ACC112 (cell line): ENCODE data around the gene ERGIC1.

Experiments used
- H2AFZ ChIP-seq: fragments of 200-600 bp; sonication (generic); one replicate; pipeline ENCODE4 v1.6.0; 2017; ENCODE audit warnings: antibody characterized with exemption, low read length; ENCODE audit not compliant: unreplicated experiment
- H3K27ac ChIP-seq: fragments of 200-600 bp; sonication (generic); 2 replicates; pipeline ENCODE4 v1.5.1; 2014; ENCODE audit warnings: low read depth, mild to moderate bottlenecking, antibody characterized with exemption, low read length, moderate library complexity
- H3K27me3 ChIP-seq: fragments of 200-600 bp; sonication (generic); 2 replicates; pipeline ENCODE4 v1.6.1; 2014; ENCODE audit warnings: mild to moderate bottlenecking, antibody characterized with exemption, low read length, moderate library complexity, mixed read lengths; ENCODE audit not compliant: insufficient read depth
- H3K36me3 ChIP-seq: fragments of 200-600 bp; sonication (generic); 2 replicates; pipeline ENCODE4 v1.6.1; 2016; ENCODE audit warnings: mild to moderate bottlenecking, antibody characterized with exemption, low read length, moderate library complexity, mixed read lengths; ENCODE audit not compliant: insufficient read depth
- H3K4me1 ChIP-seq: fragments of 200-600 bp; sonication (generic); one replicate; pipeline ENCODE4 v1.6.1; 2016; ENCODE audit warnings: low read length, mixed read lengths; ENCODE audit not compliant: insufficient read depth, unreplicated experiment, control insufficient read depth
- H3K4me3 ChIP-seq: fragments of 200-600 bp; sonication (generic); 2 replicates; pipeline ENCODE4 v1.5.1; 2014; ENCODE audit warnings: mild to moderate bottlenecking, low read depth, low read length
- H3K79me2 ChIP-seq: fragments of 200-600 bp; sonication (generic); one replicate; pipeline ENCODE4 v1.6.0; 2016; ENCODE audit warnings: low read length; ENCODE audit not compliant: control insufficient read depth, unreplicated experiment, insufficient read depth

Gene ERGIC1

DNA sequence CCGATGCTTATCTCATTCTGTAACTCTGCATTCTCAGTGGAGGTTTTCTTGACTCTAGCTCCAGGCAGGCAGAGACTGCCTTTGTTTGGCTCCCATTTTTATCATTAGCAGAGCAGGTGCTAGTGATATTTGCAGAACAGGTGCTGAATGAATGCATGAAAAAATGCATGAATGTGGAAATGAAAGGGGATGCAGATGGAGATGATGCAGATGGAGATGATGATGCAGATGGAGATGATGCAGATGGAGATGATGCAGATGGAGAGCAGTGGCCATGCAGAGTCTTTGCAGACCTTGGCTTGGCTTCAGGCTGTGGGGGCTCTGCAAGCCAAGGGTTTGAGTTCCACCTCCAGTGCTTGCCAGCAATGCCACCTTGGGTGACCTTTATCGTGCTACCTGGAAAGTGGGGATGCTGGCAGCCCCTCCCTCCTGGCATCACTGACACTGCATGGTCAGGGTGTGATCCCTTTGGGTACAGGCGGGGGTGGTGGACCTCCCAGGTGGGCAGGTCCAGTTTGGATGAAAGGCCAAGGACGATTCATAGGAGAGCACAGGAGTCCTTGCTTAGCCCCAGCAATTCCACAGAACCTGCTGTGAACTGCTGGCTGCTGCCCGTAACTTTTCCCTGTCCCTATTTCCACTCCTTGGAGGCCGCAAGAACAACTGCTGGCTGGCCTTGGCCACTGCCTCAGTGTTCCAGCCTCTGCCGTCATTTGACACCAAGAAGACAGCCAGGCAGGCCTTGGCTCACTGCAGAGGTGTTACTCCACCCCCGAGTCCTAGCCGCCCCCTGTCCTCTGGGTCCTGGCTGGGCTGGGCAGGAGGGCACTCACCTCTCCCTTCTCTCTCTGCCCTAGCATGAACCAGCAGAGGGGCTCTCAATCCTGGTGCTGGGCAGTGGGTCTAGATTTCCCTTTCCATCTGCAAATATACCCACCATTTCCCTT lies 33.0 kb downstream of the ERGIC1 start:
- no peaks in the 10 kb centered on the region for H3K27me3 ChIP-seq
- H3K79me2 ChIP-seq, result peaks cover 62% of the 10 kb centered on the region
- peak overlapping the region; percentile 100 for H3K27ac ChIP-seq
- peaks cover 86% of the 10 kb centered on the region for H3K4me1 ChIP-seq
- H2AFZ ChIP-seq, result no peak overlapping the region
- no peaks in the 10 kb centered on the region for H3K36me3 ChIP-seq
- no peak overlapping the region for H3K4me3 ChIP-seq

DNA sequence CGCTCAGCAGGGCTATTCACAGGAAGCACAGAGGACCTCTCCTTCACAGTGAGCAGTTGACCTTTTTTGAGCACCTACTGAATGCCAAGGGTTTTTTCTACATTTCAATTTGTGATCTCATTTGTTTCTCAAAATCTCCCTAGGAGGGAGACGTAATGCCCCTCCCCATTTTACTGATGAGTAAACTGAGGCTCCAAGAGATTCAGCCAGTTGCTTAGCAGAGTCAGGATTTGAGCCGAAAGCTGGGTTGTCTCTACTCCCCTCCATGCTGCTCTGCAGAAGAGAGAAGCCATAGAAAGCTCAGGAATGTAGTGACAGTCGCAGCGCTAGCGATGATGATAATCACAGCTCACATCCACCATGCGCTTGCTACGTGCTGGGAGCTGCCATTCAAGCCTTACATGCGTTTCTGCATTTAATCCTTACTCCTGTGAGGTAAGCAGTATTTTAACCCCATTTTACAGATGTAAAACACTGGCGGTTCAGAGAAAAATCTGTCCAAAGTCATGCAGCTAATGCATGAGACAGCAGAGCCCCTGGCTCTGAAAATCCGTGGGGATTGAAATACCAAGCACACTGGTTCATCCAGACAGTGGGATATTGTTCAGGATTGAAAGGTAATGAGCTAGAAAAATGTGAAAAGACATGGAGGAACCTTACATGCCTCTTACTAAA lies 33.8 kb downstream of the ERGIC1 start:
- Histone ChIP-seq H2AFZ (no peak overlapping the region), H3K27me3 (no peaks in the 10 kb centered on the region), H3K4me1 (peaks cover 86% of the 10 kb centered on the region), H3K27ac (peak overlapping the region; percentile 100), H3K79me2 (peaks cover 60% of the 10 kb centered on the region), H3K36me3 (no peaks in the 10 kb centered on the region), H3K4me3 (peak overlapping the region; percentile 26; the same call in 1 of the 2 replicates)

DNA sequence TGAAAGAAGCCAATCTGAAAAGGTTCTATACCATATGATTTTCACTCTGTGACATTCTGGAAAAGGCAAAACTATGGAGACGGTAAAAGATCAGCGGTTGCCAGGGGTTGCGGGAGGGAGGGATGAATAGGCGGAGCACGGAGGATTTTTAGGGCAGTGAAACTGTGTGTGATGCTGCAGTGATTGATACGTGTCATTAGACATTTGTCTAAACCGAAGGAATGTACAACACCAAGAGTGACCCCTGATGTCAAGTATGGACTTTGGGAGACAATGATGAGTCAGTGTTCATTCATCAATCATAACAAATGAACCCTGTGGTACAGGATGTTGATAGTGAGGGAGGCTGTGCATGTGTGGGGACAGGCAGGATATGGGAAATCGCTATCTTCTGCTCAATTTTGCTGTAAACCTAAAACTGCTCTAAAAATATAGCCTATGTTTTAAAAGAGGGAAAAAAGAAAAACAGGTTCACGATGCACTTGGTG lies 34.4 kb downstream of the ERGIC1 start:
- peaks cover 60% of the 10 kb centered on the region for H3K79me2 ChIP-seq
- no peaks in the 10 kb centered on the region for H3K27me3 ChIP-seq
- H3K36me3 ChIP-seq, result no peaks in the 10 kb centered on the region
- peaks cover 88% of the 10 kb centered on the region for H3K4me1 ChIP-seq
- H2AFZ ChIP-seq, result no peak overlapping the region
- peak overlapping the region; percentile 56 for H3K4me3 ChIP-seq
- peak overlapping the region; percentile 100 for H3K27ac ChIP-seq

DNA sequence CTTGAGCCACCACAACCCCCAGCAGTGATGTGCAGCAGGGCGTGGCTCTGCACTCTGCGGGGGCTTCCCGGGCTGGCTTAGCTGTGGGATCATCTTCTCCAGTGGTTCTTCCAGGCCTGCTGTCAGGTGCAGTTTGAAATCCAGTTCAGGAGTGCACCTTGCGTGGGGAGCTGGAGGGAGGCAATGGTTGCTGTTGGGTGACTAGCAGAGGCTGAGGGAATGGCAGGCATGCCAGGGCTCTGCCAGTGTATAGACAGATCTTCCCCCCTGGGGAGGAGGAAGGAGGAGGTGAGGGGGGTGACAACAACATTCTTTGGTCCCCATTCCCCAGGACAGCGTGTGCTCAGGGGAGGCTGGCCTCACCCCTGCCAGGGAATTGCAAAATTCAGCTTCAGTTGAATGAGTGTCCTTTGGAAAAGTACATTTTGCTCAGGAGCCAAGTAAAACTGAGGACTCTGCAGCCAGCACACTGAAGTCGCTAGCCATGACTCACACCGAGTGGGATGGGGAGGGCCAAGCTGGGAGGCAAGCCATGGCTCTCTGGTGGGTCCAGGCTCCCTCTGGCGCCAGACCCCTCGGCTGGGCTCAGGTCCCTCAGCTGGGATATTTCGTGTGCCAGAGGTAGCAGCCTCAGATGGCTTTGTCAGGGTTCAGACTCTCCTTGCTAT lies 35.0 kb downstream of the ERGIC1 start:
- peak overlapping the region; percentile 100 for H3K27ac ChIP-seq
- H3K79me2 ChIP-seq, result peaks cover 59% of the 10 kb centered on the region
- no peaks in the 10 kb centered on the region for H3K27me3 ChIP-seq
- H2AFZ ChIP-seq, result no peak overlapping the region
- no peaks in the 10 kb centered on the region for H3K36me3 ChIP-seq
- peak overlapping the region; percentile 56 for H3K4me3 ChIP-seq
- H3K4me1 ChIP-seq, result peaks cover 91% of the 10 kb centered on the region

DNA sequence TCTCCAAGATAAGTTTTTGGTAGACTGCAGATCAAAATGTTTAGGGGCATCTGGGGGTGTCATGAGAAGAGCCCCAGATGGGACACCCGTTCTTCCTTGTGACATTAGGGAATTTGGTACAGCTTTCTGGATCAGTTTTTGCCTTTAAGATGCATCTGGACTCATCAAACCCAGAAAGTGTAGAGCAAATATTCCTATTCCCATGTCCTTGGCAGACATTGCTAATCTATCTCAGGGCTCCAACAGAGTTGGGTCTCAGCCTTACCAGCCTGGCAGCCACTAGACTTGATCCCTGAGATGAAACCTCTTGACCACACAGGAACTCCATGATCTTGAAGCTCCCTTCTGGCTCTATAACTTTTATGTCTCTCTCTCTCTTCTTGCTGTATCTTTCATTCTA lies 35.6 kb downstream of the ERGIC1 start:
- Histone ChIP-seq H2AFZ (no peak overlapping the region), H3K27me3 (no peaks in the 10 kb centered on the region), H3K4me1 (peaks cover 86% of the 10 kb centered on the region), H3K27ac (peak overlapping the region; percentile 100), H3K4me3 (peak overlapping the region; percentile 37; the same call in 1 of the 2 replicates), H3K79me2 (peaks cover 59% of the 10 kb centered on the region), H3K36me3 (no peaks in the 10 kb centered on the region)

DNA sequence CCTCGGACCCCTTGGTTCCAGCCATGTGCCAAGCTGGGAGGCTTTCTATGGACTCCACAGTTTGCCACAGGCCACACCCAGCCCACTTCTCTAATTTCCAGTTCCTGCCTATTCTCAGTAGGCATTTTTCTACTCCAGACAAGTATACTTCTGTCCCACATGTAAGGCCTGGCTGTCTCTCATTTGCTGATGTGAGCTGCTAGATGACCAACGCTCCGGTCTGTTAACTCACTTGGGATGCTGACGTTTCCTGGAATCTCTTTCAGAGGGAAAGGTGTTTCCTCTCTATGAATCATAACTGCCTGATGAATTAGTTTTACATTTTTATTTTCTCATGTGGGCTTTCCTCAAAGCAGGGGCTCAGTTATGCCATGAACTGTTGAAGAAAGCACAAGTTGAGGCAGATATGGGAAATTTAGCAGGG lies 36.3 kb downstream of the ERGIC1 start:
- H2AFZ ChIP-seq, result no peak overlapping the region
- H3K36me3 ChIP-seq, result no peaks in the 10 kb centered on the region
- H3K4me3 ChIP-seq, result peak overlapping the region; percentile 37; the same call in 1 of the 2 replicates
- H3K27me3 ChIP-seq, result no peaks in the 10 kb centered on the region
- peaks cover 87% of the 10 kb centered on the region for H3K4me1 ChIP-seq
- peak overlapping the region; percentile 100 for H3K27ac ChIP-seq
- H3K79me2 ChIP-seq, result peaks cover 64% of the 10 kb centered on the region

DNA sequence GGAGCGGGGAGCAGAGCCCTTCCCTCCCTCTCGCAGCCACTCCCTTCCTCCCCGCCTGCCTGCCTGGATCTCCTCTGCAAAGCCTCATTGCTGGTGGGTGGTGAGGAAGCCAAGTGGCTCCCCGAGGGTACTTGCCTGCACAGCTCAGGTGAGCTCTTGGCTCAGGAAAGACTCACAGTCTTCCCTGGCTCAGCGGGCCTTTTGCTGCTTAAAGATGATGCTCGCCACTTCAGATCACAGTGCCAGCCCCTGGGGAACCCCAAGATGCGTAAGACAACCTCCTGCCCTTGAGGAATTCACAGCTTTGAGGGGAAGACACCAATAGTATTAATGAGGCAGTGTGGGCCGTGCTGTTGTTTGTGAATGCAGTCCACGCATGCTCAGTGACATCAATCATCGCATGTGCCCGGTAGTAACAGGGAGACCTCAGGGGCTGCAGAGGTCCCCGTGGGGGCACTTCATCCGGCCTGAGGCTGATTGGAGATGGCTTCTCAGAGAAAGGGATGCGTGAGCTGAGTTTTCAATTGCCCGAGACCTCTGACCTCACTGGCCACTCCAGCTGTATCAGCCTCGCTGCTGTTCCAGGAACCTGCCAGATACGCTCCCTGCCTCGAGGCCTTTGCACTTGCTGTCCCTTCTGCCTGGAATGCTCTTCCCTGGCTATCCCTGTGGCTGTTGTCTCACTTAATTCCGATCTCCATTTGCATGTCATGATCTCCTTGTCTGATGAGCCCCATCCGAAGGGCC lies 36.8 kb downstream of the ERGIC1 start:
- Histone ChIP-seq H3K4me3 (peak overlapping the region; percentile 36), H3K36me3 (no peaks in the 10 kb centered on the region), H3K27ac (peak overlapping the region; percentile 100), H3K4me1 (peaks cover 87% of the 10 kb centered on the region), H2AFZ (no peak overlapping the region), H3K79me2 (peaks cover 64% of the 10 kb centered on the region), H3K27me3 (no peaks in the 10 kb centered on the region)

- H3K79me2 ChIP-seq, result peaks cover 64% of the 10 kb centered on the region
- no peaks in the 10 kb centered on the region for H3K36me3 ChIP-seq
- no peak overlapping the region for H2AFZ ChIP-seq
- H3K4me3 ChIP-seq, result no peak overlapping the region
- peak overlapping the region; percentile 100 for H3K27ac ChIP-seq
- H3K27me3 ChIP-seq, result no peaks in the 10 kb centered on the region
- H3K4me1 ChIP-seq, result peaks cover 87% of the 10 kb centered on the region
Observed at GRCh38 chr5:172871536-172871935, 37.5 kb downstream of the ERGIC1 start.

GRCh38 chr5:172871982-172872381 lies 37.9 kb downstream of the ERGIC1 start:
- no peak overlapping the region for H3K4me3 ChIP-seq
- no peaks in the 10 kb centered on the region for H3K36me3 ChIP-seq
- no peaks in the 10 kb centered on the region for H3K27me3 ChIP-seq
- H3K27ac ChIP-seq, result peak overlapping the region; percentile 100
- H2AFZ ChIP-seq, result no peak overlapping the region
- H3K4me1 ChIP-seq, result peaks cover 87% of the 10 kb centered on the region
- peaks cover 64% of the 10 kb centered on the region for H3K79me2 ChIP-seq
